Astrocyte (in vitro differentiated cells and primary cell): ENCODE measurements around the gene CENPS. TPM values are rescaled to one million over a fixed set of nuclear protein-coding genes. Genes with fewer than 3 reads are reported as not detected.

Experiments
- DNase-seq: peaks from one replicate; pipeline ENCODE4 v3.0.0-alpha.2; 2010; ENCODE audit warnings: low read depth
- FAIRE-seq: peaks from 2 replicates; lab custom pipeline; 2011; peaks lifted over from hg19 to GRCh38; lab: Jason Lieb, UNC
- H2AFZ ChIP-seq: 2 replicates; pipeline ENCODE4 v1.6.0; 2012; ENCODE audit warnings: low read depth, low read length, inconsistent platforms
- H3K27ac ChIP-seq: 2 replicates; pipeline ENCODE4 v1.5.1; 2011; ENCODE audit warnings: low read depth, low read length, inconsistent platforms
- H3K27me3 ChIP-seq: 2 replicates; pipeline ENCODE4 v1.6.0; 2011; ENCODE audit warnings: low read length, inconsistent platforms; ENCODE audit not compliant: insufficient read depth
- H3K36me3 ChIP-seq: 2 replicates; pipeline ENCODE4 v1.5.1; 2011; ENCODE audit warnings: low read length, inconsistent platforms; ENCODE audit not compliant: insufficient read depth
- H3K4me1 ChIP-seq: 2 replicates; pipeline ENCODE4 v1.5.1; 2011; ENCODE audit warnings: low read length, inconsistent platforms; ENCODE audit not compliant: insufficient read depth
- H3K4me2 ChIP-seq: 2 replicates; pipeline ENCODE4 v1.6.0; 2012; ENCODE audit warnings: low read length, inconsistent platforms
- H3K4me3 ChIP-seq: 2 replicates; pipeline ENCODE4 v1.5.1; 2011; ENCODE audit warnings: low read depth, mild to moderate bottlenecking, low read length, inconsistent platforms; ENCODE audit not compliant: insufficient read depth
- H3K79me2 ChIP-seq: 2 replicates; pipeline ENCODE4 v1.6.0; 2012; ENCODE audit warnings: mild to moderate bottlenecking, low read length, inconsistent platforms; ENCODE audit not compliant: insufficient read depth
- H3K9ac ChIP-seq: 2 replicates; pipeline ENCODE4 v1.6.0; 2012; ENCODE audit warnings: mild to moderate bottlenecking, low read length, inconsistent platforms
- H3K9me3 ChIP-seq: 2 replicates; pipeline ENCODE4 v1.5.1; 2012; ENCODE audit warnings: low read depth, mild to moderate bottlenecking, low read length, inconsistent platforms; ENCODE audit not compliant: insufficient read depth
- H4K20me1 ChIP-seq: 2 replicates; pipeline ENCODE4 v1.6.0; 2012; ENCODE audit warnings: low read length, inconsistent platforms; ENCODE audit not compliant: insufficient read depth
- H3K27ac Mint-ChIP-seq: one replicate; pipeline ENCODE4 v1.8.0; 2021; ENCODE audit warnings: mild to moderate bottlenecking, mixed read lengths; ENCODE audit not compliant: unreplicated experiment
- H3K27me3 Mint-ChIP-seq: one replicate; pipeline ENCODE4 v1.8.0; 2021; ENCODE audit warnings: low read depth, mixed read lengths; ENCODE audit not compliant: unreplicated experiment
- H3K36me3 Mint-ChIP-seq: one replicate; pipeline ENCODE4 v1.8.0; 2021; ENCODE audit warnings: low read depth, mixed read lengths; ENCODE audit not compliant: unreplicated experiment
- H3K4me1 Mint-ChIP-seq: one replicate; pipeline ENCODE4 v1.8.0; 2021; ENCODE audit warnings: low read depth, mixed read lengths; ENCODE audit not compliant: unreplicated experiment
- H3K4me3 Mint-ChIP-seq: one replicate; pipeline ENCODE4 v1.8.0; 2021; ENCODE audit warnings: mild to moderate bottlenecking, moderate library complexity, mixed read lengths; ENCODE audit not compliant: unreplicated experiment
- H3K9me3 Mint-ChIP-seq: one replicate; pipeline ENCODE4 v1.8.0; 2021; ENCODE audit warnings: mild to moderate bottlenecking, mixed read lengths; ENCODE audit not compliant: unreplicated experiment
- EZH2 ChIP-seq: IDR thresholded peaks from 2 replicates; pipeline ENCODE4 v1.6.1; 2012; ENCODE audit warnings: mild to moderate bottlenecking, low read length, inconsistent platforms; ENCODE audit not compliant: insufficient read depth
- total RNA-seq: library from RNA; stranded (reverse); gene quantifications from 2 replicates; pipeline ENCODE4 v1.2.1, GENCODE V29; 2021
- TF ChIP-seq, protein P1 (sequence below): IDR thresholded peaks from 2 replicates; pipeline ENCODE4 v1.5.1; 2011; ENCODE audit warnings: low read depth, mild to moderate bottlenecking, inconsistent platforms, low read length, moderate library complexity; ENCODE audit not compliant: insufficient read depth

Gene CENPS
- total RNA-seq, 1 donor from 2014 or later = 9.0 TPM

DNA sequence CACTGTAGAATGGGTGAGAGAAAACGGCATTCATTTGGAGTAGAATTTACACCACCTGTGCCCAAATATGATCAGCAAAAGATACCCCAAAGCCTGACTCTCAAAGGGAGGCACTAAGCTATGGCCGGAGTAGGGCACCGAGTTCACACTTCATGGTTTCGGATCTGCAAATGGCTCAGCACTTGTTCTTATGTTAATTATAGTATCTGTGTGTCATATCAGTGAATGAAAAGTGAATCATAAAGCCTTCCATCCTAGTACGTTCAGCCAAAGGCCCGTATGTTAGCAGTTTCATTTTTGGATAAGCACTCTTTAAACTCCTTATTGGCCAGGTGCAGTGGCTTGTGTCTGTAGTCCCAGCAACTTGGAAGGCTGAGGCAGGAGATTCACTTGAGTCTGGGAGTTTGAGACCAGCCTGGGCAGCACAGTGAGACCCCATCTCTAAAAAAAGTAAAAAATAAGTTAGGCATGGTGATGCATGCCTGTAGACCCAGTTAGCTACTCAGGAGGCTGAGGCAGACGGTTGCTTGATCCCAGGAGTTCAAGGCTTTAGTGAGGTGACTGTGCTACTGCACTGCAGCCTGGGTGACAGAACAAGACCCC is 14.7 kb downstream of the CENPS start:
- H3K9ac ChIP-seq = no peak overlapping the region
- H3K27ac ChIP-seq = no peak overlapping the region
- Mint-ChIP-seq H3K4me1 (no peaks in the 10 kb centered on the region), H3K27ac (no peak overlapping the region), H3K4me3 (no peak overlapping the region), H3K27me3 (no peaks in the 10 kb centered on the region), H3K9me3 (no peaks in the 10 kb centered on the region), H3K36me3 (peaks cover 1% of the 10 kb centered on the region)
- H3K4me1 ChIP-seq = no peaks in the 10 kb centered on the region
- no peak overlapping the region for H3K4me3 ChIP-seq
- FAIRE-seq (no peak), DNase-seq (no peak)
- no peaks in the 10 kb centered on the region for H3K36me3 ChIP-seq
- no peaks in the 10 kb centered on the region for H3K79me2 ChIP-seq
- no peaks in the 10 kb centered on the region for H4K20me1 ChIP-seq
- H3K9me3 ChIP-seq = no peaks in the 10 kb centered on the region
- no peak overlapping the region for H3K4me2 ChIP-seq
- TF ChIP-seq, protein P1, sequence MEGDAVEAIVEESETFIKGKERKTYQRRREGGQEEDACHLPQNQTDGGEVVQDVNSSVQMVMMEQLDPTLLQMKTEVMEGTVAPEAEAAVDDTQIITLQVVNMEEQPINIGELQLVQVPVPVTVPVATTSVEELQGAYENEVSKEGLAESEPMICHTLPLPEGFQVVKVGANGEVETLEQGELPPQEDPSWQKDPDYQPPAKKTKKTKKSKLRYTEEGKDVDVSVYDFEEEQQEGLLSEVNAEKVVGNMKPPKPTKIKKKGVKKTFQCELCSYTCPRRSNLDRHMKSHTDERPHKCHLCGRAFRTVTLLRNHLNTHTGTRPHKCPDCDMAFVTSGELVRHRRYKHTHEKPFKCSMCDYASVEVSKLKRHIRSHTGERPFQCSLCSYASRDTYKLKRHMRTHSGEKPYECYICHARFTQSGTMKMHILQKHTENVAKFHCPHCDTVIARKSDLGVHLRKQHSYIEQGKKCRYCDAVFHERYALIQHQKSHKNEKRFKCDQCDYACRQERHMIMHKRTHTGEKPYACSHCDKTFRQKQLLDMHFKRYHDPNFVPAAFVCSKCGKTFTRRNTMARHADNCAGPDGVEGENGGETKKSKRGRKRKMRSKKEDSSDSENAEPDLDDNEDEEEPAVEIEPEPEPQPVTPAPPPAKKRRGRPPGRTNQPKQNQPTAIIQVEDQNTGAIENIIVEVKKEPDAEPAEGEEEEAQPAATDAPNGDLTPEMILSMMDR = no peak
- TF ChIP-seq EZH2 = no peak
- no peak overlapping the region for H2AFZ ChIP-seq
- no peaks in the 10 kb centered on the region for H3K27me3 ChIP-seq

DNA sequence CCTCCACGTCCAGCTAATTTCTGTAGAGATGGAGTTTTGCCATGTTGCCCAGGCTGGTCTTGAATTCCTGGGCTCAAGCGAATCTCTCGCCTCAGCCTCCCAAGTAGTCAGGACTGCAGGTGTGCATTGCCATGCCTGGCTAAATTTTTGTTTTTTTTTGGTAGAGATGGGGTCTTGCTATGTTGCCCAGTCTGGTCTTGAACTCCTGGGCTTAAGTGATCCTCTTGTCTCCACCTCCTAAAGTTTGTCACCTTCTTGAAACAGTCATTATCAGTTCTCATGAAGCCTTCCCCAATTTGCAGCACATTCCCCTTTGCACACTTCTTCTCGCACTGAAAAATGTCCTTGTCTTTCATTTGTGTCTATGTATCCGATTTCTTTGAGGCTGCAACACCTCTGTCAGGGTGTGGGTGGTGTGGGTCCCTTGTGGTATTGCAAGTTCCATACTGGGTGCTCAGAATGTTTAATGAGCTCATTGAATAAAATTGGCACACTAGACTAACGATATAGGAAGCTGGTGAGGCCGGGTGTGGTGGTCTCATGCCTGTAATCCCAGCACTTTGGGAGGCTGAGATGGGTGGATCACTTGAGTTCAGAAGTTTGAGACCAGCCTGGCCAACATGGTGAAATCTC is 16.7 kb downstream of the CENPS start:
- Mint-ChIP-seq H3K4me3 (no peak overlapping the region), H3K4me1 (peaks cover 7% of the 10 kb centered on the region), H3K36me3 (no peaks in the 10 kb centered on the region), H3K27me3 (no peaks in the 10 kb centered on the region), H3K9me3 (no peaks in the 10 kb centered on the region), H3K27ac (no peak overlapping the region)
- no peaks in the 10 kb centered on the region for H3K9me3 ChIP-seq
- no peak overlapping the region for H3K9ac ChIP-seq
- H4K20me1 ChIP-seq = no peaks in the 10 kb centered on the region
- TF ChIP-seq, protein P1 = no peak
- TF ChIP-seq EZH2 = no peak
- DNase-seq (no peak), FAIRE-seq (no peak)
- H3K27me3 ChIP-seq = no peaks in the 10 kb centered on the region
- H3K27ac ChIP-seq = no peak overlapping the region
- no peaks in the 10 kb centered on the region for H3K36me3 ChIP-seq
- H3K4me1 ChIP-seq = peaks cover 5% of the 10 kb centered on the region
- H2AFZ ChIP-seq = no peak overlapping the region
- H3K4me3 ChIP-seq = no peak overlapping the region
- no peak overlapping the region for H3K4me2 ChIP-seq
- no peaks in the 10 kb centered on the region for H3K79me2 ChIP-seq

DNA sequence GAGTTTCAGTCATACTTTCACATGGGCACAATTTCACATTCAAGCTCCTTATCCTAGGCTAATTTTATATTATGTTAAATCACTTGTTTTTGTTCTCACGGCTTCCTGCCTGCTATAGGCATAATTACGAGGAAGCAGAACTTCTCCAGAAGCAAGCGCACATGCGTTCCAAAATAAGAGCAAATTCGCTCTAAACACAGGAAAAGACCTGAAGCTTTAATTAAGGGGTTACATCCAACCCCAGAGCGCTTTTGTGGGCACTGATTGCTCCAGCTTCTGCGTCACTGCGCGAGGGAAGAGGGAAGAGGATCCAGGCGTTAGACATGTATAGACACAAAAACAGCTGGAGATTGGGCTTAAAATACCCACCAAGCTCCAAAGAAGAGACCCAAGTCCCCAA is 19.5 kb downstream of the CENPS start, which contains the start of gene CORT:
CORT (plus strand) TSS at position 281 of the 400 bp plus-strand sequence. CDS start 193 bp downstream, outside the sequence.
- FAIRE-seq = no peak
- H3K9ac ChIP-seq = no peak within 1 kb of the TSS

More for the DNA sequence above, 19.5 kb downstream of the CENPS start, which contains the start of gene CORT:
- Mint-ChIP-seq H3K9me3 (no peaks in the 10 kb centered on the region), H3K27ac (no peak within 1 kb of the TSS), H3K27me3 (no peaks in the 10 kb centered on the region), H3K4me3 (no peak within 1 kb of the TSS), H3K36me3 (no peaks in the 10 kb centered on the region), H3K4me1 (peaks cover 7% of the 10 kb centered on the region)
- no peak within 1 kb of the TSS for H3K4me3 ChIP-seq
- no peak within 1 kb of the TSS for H2AFZ ChIP-seq
- H3K79me2 ChIP-seq = no peaks in the 10 kb centered on the region
- no peak for DNase-seq
- TF ChIP-seq EZH2 = no peak
- H4K20me1 ChIP-seq = no peaks in the 10 kb centered on the region
- H3K27ac ChIP-seq = no peak within 1 kb of the TSS
- H3K9me3 ChIP-seq = no peaks in the 10 kb centered on the region
- H3K4me1 ChIP-seq = peaks cover 5% of the 10 kb centered on the region
- H3K36me3 ChIP-seq = no peaks in the 10 kb centered on the region
- H3K4me2 ChIP-seq = peak within 1 kb of the TSS; percentile 53
- H3K27me3 ChIP-seq = no peaks in the 10 kb centered on the region
